Endothelial cell of umbilical vein (primary cell): ENCODE data around the gene QSOX2. TPM values are rescaled to one million over a fixed set of nuclear protein-coding genes. Genes with fewer than 3 reads are reported as not detected.

ENCODE experiments used
- BruUV-seq: library from RNA; stranded (reverse); fragments of 400-500 nt; replicated peaks from 2 replicates; lab custom pipeline; 2021; lab: Mats Ljungman, UMichigan
- CTCF ChIA-PET: fragments of 300-600, 350-600 bp; sonication (Branson Sonifier 250); formaldehyde crosslinking; loops from one replicate; lab custom pipeline; 2021; ENCODE audit warnings: antibody characterized with exemption, inconsistent platforms; lab: Charles Lee
- POLR2A ChIA-PET: fragments of 300-600, 350-600 bp; sonication (Branson Sonifier 250); formaldehyde crosslinking; loops from one replicate; lab custom pipeline; 2021; ENCODE audit warnings: antibody characterized with exemption, inconsistent platforms; lab: Charles Lee
- DNase-seq: peaks from one replicate; pipeline ENCODE4 v3.0.0-alpha.2; 2011; ENCODE audit warnings: low read depth, low spot score
- FAIRE-seq: peaks from 2 replicates; lab custom pipeline; 2011; peaks lifted over from hg19 to GRCh38; lab: Jason Lieb, UNC
- H2AFZ ChIP-seq: 2 replicates; pipeline ENCODE4 v1.6.0; 2012; ENCODE audit warnings: low read depth, low read length, control low read depth, inconsistent platforms
- H3K27ac ChIP-seq: 2 replicates; pipeline ENCODE4 v1.5.1; 2011; ENCODE audit warnings: low read depth, mild to moderate bottlenecking, control low read depth, low read length, moderate library complexity; ENCODE audit not compliant: insufficient read depth
- H3K27me3 ChIP-seq, 2 experiments: 2 replicates each; pipeline versions ENCODE4 v1.6.0 to v1.6.1; 2011; ENCODE audit warnings: low read length in 2 of 2, mixed read lengths in 1 of 2; ENCODE audit not compliant: control insufficient read depth in 2 of 2, insufficient read depth in 2 of 2
- H3K36me3 ChIP-seq, 2 experiments: 2 replicates in 1 of 2; 3 replicates in 1 of 2; pipeline ENCODE4 v1.5.1; 2011; ENCODE audit warnings: low read length in 2 of 2, mild to moderate bottlenecking in 1 of 2, moderate library complexity in 1 of 2; ENCODE audit not compliant: control insufficient read depth in 2 of 2, insufficient read depth in 2 of 2; ENCODE audit errors: extremely low read depth in 1 of 2
- H3K4me1 ChIP-seq: 3 replicates; pipeline ENCODE4 v1.5.1; 2011; ENCODE audit warnings: mild to moderate bottlenecking, low read length; ENCODE audit not compliant: control insufficient read depth, insufficient read depth; ENCODE audit errors: extremely low read depth
- H3K4me2 ChIP-seq: 2 replicates; pipeline ENCODE4 v1.6.1; 2011; ENCODE audit warnings: low read length, control low read depth, mixed read lengths; ENCODE audit not compliant: insufficient read depth
- H3K4me3 ChIP-seq, 3 experiments: fragments of 200-600 bp in 1 of 3; sonication (generic), shearing (Covaris generic) in 1 of 3; replicated peaks in 1 of 3; 2 replicates each; pipeline ENCODE4 v1.5.1; 2011 to 2016; ENCODE audit warnings: control low read depth in 3 of 3, low read length in 3 of 3, mild to moderate bottlenecking in 2 of 3, inconsistent platforms in 1 of 3, low read depth in 1 of 3, moderate library complexity in 1 of 3; ENCODE audit not compliant: insufficient read depth in 1 of 3
- H3K79me2 ChIP-seq: 2 replicates; pipeline ENCODE4 v1.6.0; 2012; ENCODE audit warnings: low read length, inconsistent platforms; ENCODE audit not compliant: control insufficient read depth, insufficient read depth
- H3K9ac ChIP-seq: replicated peaks from 2 replicates; pipeline ENCODE3; 2011; ENCODE audit warnings: low read length, control low read depth; ENCODE audit not compliant: insufficient read depth; ENCODE audit errors: extremely low read depth
- H3K9me1 ChIP-seq: replicated peaks from 3 replicates; pipeline ENCODE4 v1.6.0; 2011; ENCODE audit warnings: mild to moderate bottlenecking, low read length; ENCODE audit not compliant: control insufficient read depth, insufficient read depth; ENCODE audit errors: extremely low read depth
- H3K9me3 ChIP-seq: replicated peaks from 2 replicates; pipeline ENCODE4 v1.5.1; 2012; ENCODE audit warnings: low read length, inconsistent platforms; ENCODE audit not compliant: control insufficient read depth, insufficient read depth
- H4K20me1 ChIP-seq: replicated peaks from 2 replicates; pipeline ENCODE3; 2011; ENCODE audit warnings: mild to moderate bottlenecking, low read length; ENCODE audit not compliant: control insufficient read depth, insufficient read depth; ENCODE audit errors: extremely low read depth
- CTCF ChIP-seq, 2 donors: IDR thresholded peaks; 1 replicate in 1 of 2; 2 replicates in 1 of 2; pipeline ENCODE4 v1.5.1; 2011; ENCODE audit warnings: low read length in 2 of 2, mild to moderate bottlenecking in 2 of 2, moderate library complexity in 2 of 2, control low read depth in 1 of 2, inconsistent platforms in 1 of 2, low read depth in 1 of 2; ENCODE audit not compliant: insufficient read depth in 1 of 2; ENCODE audit errors: extremely low read depth in 1 of 2
- EZH2 ChIP-seq: IDR thresholded peaks from 2 replicates; pipeline ENCODE4 v1.6.1; 2012; ENCODE audit warnings: borderline replicate concordance, low read depth, mild to moderate bottlenecking, moderate library complexity, low read length, inconsistent platforms; ENCODE audit not compliant: severe bottlenecking
- FOS ChIP-seq: IDR thresholded peaks from 2 replicates; pipeline ENCODE4 v1.6.1; 2011; ENCODE audit warnings: mild to moderate bottlenecking, low read length, moderate library complexity, borderline replicate concordance; ENCODE audit not compliant: insufficient read depth
- GATA2 ChIP-seq: IDR thresholded peaks from 2 replicates; pipeline ENCODE4 v1.7.0; 2011; ENCODE audit warnings: low read depth, mild to moderate bottlenecking, moderate library complexity, mixed read lengths, low read length; ENCODE audit not compliant: insufficient read length, insufficient read depth
- JUN ChIP-seq: IDR thresholded peaks from 2 replicates; pipeline ENCODE4 v1.6.1; 2011; ENCODE audit warnings: borderline replicate concordance, low read depth; ENCODE audit not compliant: insufficient read length, insufficient read depth
- MAX ChIP-seq: IDR thresholded peaks from 2 replicates; pipeline ENCODE4 v1.6.1; 2011; ENCODE audit not compliant: insufficient read depth, insufficient read length
- MYC ChIP-seq: IDR thresholded peaks from one replicate; pipeline ENCODE4 v1.6.1; 2011; ENCODE audit warnings: mild to moderate bottlenecking, low read depth, low read length
- POLR2A ChIP-seq: IDR thresholded peaks from 2 replicates; pipeline ENCODE4 v1.6.1; 2012; ENCODE audit warnings: low read depth, mild to moderate bottlenecking, control low read depth, low read length
- POLR2AphosphoS5 ChIP-seq: IDR thresholded peaks from 2 replicates; pipeline ENCODE4 v1.6.1; 2012; ENCODE audit warnings: low read depth, mild to moderate bottlenecking, control low read depth, low read length, moderate library complexity; ENCODE audit not compliant: insufficient read depth
- dilution Hi-C: fragments of 300-500 bp; cut with MboI; formaldehyde crosslinking; loops from one replicate; pipeline ENCODE4 v1.15.0; 2019; ENCODE audit warnings: low sequenced_read_pairs; ENCODE audit not compliant: extremely low pct_ligation_motif_present
- intact Hi-C: fragments of 100-400 bp; cut with micrococcal nuclease; formaldehyde crosslinking; loops from one replicate; pipeline ENCODE4 v1.10.0; 2022
- polyA plus RNA-seq, 4 experiments: library from polyadenylated mRNA; depleted of rRNA in 3 of 4; stranded (reverse) in 3 of 4; unstranded in 1 of 4; fragments of >200 nt; gene quantifications; 2 replicates each; pipeline versions ENCODE4 v1.2.1 to v1.2.3, GENCODE V29; 2011 to 2012; ENCODE audit warnings: missing spikeins in 1 of 4
- total RNA-seq: library from RNA; stranded (reverse); gene quantifications from 2 replicates; pipeline ENCODE4 v1.2.3, GENCODE V29; 2021

QSOX2 gene
- total and polyA plus RNA-seq, 2 donors (not counting 3 experiments of a cell fraction or from before 2014, with no cell fraction given): 16.4 to 23.4 TPM

- H3K9ac ChIP-seq: no peak overlapping the region
- no peak overlapping the region for H3K27ac ChIP-seq
- no peak overlapping the region for H3K4me3 ChIP-seq
- no peak for FAIRE-seq
- H3K9me1 ChIP-seq: no peaks in the 10 kb centered on the region
- CTCF ChIA-PET: interaction anchor here (1.1 to 1.4 kb wide), 2 partner anchors 16 to 102 kb away, joined by 3 to 9 read pairs; no protein-coding TSS in a partner anchor
- POLR2A ChIA-PET: no interaction called here
- intact Hi-C loops (no loop called here), dilution Hi-C loops (no loop called here)
- H3K79me2 ChIP-seq: peaks cover 22% of the 10 kb centered on the region
- peaks cover 9% of the 10 kb centered on the region for H3K4me1 ChIP-seq
- BruUV-seq: no TSS peak
- no peak for DNase-seq
- TF ChIP-seq MAX: no peak
- TF ChIP-seq GATA2: no peak
- TF ChIP-seq JUN: no peak
- TF ChIP-seq EZH2: no peak
- no peak for TF ChIP-seq POLR2AphosphoS5
- no peak for TF ChIP-seq MYC
- TF ChIP-seq FOS: no peak
- no peak for TF ChIP-seq POLR2A
- no peak for TF ChIP-seq CTCF (IDR thresholded peaks at IDR 0.05; ENCODE audit: extremely low read depth in 1 of 2, insufficient read depth in 1 of 2, low read depth in 1 of 2, low read length in 2 of 2)
- no peak overlapping the region for H3K4me2 ChIP-seq
- H2AFZ ChIP-seq: no peak overlapping the region
- H3K9me3 ChIP-seq: no peaks in the 10 kb centered on the region
- no peaks in the 10 kb centered on the region for H4K20me1 ChIP-seq
- H3K36me3 ChIP-seq: no peaks in the 10 kb centered on the region
- H3K27me3 ChIP-seq: peaks cover 0 to 6% of the 10 kb centered on the region in 2 experiments
Measured at GRCh38 chr9:136243631-136244030, 2.0 kb downstream of the QSOX2 start.
